Activated CD8-positive, alpha-beta memory T cell treated with anti-CD3 and anti-CD28 coated beads for 4 hours (primary cell): ENCODE results near the gene FNDC1.
"Not testable (repeated sequence)": the region's sequence is repeated elsewhere in the genome, so short reads cannot be mapped to it uniquely, and the experiment has no call there.

Experiments
- DNase-seq, 2 donors: peaks; one replicate each; pipeline ENCODE4 v3.0.0-alpha.2; 2020; ENCODE audit warnings: low read depth in 2 of 2

FNDC1 gene

GRCh38 chr6:159169193-159169555 lies at the start of gene FNDC1:
Gene FNDC1, plus strand, starts transcription at chr6:159169400. Its CDS starts 197 bp downstream, at chr6:159169597.
- no peak for DNase-seq

- DNase-seq = no peak
These were observed 49.4 kb upstream of the FNDC1 start for GRCh38 chr6:159119791-159120190.

DNA sequence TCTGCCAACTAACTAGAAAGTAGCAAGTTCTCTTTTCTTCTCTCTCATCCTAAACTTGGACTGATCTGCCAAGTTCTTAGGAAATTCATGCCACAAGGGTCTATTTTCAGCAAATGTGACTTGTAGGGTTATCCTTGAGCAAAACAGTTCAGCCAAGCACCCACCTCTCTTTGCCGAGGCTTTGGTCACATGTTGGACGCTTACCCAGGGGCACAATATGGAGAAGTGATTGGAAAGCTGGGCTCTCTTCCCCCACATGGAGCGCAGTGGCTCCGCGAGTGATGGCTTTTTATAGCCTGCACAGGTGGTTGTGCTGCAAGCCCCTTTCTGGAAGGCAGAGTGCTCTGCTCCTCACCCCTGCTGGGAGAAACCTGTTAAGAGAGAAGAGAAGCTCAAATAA lies 47.7 kb upstream of the FNDC1 start:
- no peak for DNase-seq

DNA sequence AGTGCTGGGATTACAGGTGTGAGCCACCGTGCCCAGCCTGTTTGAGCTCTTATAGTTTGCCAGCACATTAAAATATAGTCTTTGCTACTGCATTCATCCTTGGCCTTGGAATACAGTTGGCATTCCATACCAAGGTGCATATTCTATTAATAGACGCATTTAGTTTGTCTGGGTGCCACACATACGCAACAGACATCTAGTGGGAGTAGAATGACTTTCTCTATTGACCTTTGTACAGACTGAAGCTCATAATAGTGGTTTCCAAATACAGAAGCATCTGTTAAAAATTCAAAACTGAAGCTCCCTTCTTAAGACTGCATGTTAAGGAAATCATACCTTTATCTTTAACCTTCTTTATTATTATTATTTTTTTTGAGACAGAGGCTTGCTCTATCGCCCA lies 46.7 kb upstream of the FNDC1 start:
- DNase-seq = no peak

DNA sequence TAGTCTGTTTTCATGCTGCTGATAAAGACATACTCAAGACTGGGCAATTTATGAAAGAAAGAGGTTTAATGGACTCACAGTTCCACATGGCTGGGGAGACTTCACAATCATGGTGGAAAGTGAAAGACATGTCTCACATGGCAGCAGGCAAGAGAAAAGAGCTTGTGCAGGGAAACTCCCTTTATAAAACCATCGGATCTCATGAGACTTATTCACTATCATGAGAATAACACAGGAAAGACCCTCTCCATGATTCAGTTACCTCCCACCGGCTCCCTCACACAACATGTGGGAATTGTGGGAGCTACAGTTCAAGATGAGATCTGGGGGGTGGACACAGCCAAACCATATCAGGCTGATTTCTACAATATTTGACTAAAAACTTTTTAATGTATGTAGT lies 45.4 kb upstream of the FNDC1 start:
- not testable (repeated sequence) for DNase-seq

DNA sequence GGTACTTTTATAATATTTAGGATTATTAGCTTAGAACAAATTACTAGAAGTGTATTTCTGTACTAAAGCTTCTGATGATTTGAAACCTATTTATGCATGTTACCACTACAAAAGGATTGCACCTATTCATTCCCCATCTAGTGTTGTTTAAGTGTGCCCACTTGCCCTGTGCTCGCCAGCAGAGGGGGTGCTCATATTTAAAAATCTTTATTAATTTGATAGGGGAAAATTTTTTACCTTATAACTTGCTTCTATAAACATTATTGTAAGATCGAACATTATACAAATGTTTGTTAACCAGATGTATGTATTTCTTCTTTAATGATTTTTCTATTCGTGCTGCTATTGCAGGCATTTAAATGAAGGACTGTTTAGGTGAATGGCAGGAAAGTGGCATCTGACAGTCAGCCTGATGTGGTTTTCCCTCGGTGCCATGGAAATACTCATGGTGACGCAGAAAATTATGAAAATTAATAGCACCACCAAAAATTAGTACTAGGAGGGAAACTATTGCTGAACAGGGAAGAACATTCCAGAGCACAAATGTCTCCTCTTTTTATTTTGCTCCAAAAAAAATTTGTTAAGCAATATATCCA lies 44.1 kb upstream of the FNDC1 start:
- DNase-seq = no peak

- DNase-seq = no peak
These were observed 43.2 kb upstream of the FNDC1 start for GRCh38 chr6:159125951-159126352.

DNA sequence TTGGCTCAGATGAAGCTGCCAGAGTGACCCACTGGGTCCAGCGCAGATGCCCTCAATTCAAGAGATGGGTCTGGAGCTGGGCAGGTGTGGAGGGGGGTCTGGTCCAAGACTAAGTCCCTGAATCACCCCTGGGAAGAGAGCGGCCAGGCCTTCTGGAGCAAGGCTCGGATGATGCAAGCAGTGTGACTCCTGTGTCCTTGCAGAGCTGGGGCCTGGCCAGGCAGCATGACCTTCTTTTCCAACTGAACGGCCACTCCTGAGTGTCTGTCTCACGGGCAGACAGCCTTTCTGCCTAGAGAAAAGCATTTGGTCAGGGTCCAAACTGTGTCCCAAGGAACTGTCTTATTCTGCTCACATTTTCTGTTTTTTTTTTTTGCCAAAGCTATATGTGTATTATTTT lies 42.6 kb upstream of the FNDC1 start:
- DNase-seq = no peak

DNA sequence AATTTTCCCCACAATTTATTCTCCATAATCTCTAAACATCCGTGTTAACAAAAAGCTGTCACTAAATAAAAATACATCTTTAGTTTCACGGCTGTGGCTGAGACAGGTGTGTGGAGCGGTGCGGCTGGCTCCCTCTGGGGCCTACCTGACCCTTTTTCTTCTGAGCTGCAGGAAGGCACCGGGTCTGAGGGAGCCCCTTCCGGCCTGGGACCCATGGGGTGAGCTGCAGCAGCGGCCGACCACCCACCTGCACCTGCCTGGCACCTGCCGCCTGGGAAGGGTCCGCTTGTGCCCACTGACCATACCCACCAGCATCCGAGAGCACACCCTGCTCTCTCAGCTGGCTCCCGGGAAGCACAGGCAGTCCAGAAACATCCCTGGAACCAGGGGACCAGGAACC lies 41.5 kb upstream of the FNDC1 start:
- DNase-seq = no peak

DNA sequence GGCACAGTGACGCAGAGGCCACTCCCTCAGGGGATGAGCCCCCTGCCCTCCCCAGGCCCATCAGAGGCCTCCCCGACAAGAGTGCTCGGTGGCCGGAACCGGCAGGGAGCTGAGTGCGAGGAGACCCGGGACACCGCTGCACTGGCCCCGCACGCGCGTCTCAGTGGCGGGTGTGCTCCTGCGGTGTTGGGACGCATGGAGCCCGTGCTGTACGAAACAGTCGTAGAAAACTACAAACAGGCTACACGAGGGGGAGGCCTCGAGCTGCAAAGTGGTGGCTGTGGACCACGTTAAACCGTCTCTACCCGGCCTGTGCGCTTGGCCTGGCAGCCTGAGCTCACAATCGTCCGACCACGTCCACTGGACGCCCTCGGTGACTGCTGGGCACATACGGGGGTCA lies 40.2 kb upstream of the FNDC1 start:
- no peak for DNase-seq

- DNase-seq = no peak
These were observed 38.4 kb upstream of the FNDC1 start for GRCh38 chr6:159130846-159131245.

- DNase-seq = no peak
These were observed 37.5 kb upstream of the FNDC1 start for GRCh38 chr6:159131709-159132108.

- no peak for DNase-seq
These were observed 36.5 kb upstream of the FNDC1 start for GRCh38 chr6:159132664-159133063.

DNA sequence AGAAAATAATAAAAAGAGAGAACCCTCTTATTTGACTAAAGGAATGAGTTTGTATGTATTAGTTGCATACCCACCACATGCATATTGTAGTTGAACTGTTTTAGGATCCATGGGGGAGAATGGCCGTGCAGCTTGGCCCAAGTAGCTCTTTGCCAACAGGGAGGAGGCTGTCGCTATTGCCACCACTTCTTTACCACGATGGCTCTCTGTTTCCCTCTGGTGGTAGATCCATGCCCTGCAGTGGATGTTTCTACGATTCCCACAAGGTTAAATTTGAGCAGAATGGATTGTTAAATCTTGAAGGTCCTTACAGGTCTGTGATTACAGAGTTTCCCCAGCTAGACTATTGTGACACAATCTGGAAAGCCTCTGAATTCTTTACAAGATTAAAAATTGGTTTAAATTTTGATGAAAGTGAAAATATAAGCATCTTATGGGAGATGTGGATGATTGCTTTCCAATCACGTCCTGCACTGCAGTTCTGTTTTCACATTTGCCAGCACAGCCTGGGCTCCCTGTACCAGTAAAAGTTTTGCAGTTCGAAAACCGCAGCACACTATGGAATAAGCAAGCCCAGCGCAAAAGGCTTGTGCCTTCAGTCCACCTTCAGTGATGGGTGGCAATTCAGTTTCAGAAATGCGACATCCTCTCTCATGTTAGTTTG lies 34.4 kb upstream of the FNDC1 start:
- peak; percentile 38 to 47 for DNase-seq

DNA sequence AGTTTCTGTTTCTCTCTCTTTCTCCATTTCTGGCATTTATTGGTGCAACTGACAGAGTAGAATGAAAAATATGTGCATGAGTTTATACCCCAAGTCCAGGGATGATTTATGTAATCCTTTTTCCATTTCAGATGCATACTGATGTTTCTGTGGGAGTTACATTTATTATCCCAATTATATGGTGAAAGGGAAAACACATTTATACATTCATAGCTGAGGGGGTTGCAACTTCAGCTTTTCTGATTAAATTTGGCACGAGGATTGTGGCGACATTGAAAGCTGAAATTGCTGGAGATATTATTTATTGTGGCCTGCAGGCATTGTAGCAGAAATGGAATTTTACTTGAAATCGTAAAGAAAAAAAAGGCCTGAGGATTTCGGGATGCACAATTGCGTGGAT lies 31.5 kb upstream of the FNDC1 start:
- no peak for DNase-seq

GRCh38 chr6:159142531-159142930 lies 26.7 kb upstream of the FNDC1 start:
- DNase-seq = no peak

DNA sequence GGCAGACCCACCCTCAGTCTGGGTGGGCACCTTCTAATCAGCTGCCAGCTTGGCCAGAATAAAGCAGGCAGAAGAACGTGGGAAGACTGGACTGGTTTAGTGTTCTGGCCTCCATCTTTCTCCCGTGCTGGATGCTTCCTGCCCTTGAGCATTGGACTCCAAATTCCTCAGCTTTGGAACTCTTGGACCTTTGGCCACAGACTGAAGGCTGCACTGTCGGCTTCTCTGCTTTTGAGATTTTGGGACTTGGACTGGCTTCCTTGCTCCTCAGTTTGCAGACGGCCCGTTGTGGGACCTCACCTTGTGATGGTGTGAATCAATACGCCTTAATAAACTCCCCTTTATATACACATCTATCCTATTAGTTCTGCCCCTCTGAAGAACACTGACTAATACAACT lies 20.6 kb upstream of the FNDC1 start:
- no peak for DNase-seq

DNA sequence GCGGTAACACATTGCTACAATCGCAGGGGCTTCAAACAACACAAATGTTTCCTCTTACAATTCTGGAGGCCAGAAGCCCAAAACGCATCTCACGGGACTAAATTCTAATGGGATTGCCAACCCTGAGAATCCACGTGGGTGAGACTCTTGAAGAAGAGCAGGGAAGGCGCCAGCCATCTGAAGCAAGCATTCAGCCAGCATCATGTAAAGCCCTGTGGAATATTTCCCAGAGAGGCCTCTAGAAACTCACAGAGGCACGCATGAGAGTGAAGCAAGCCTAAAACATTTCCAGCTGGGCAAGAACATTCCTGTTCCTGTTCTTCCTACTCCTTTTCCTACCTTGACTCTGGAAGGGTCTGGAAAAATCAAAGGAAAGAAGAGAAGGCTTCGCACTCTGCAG lies 19.6 kb upstream of the FNDC1 start:
- DNase-seq = no peak

- peak in 1 of 2 donors; percentile 13 for DNase-seq
These were observed 17.8 kb upstream of the FNDC1 start for GRCh38 chr6:159151266-159151855.

DNA sequence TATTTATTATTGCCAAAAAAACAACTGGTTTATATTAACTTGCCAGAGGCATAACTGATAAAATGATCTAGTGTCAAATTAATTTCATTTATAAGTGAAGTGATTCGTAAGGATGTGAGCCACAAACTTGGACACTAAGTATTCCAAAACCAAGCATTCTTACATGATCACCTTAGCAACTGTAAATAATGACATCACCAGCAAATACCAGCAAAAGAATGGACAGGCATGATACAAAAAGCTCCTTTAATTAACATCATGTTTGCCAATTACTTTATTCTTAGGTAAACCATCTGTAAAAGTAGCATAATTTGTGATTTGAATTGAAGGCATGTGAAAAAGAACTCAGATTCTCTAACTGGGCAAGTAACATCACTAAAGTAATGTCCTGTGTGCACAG lies 17.2 kb upstream of the FNDC1 start:
- DNase-seq = no peak

GRCh38 chr6:159152782-159153181 lies 16.4 kb upstream of the FNDC1 start:
- no peak for DNase-seq

- DNase-seq = no peak
These were observed 13.5 kb upstream of the FNDC1 start for GRCh38 chr6:159155679-159156078.

- no peak for DNase-seq
These were observed 13.1 kb upstream of the FNDC1 start for GRCh38 chr6:159156089-159156488.

GRCh38 chr6:159157431-159157830 lies 11.8 kb upstream of the FNDC1 start:
- no peak for DNase-seq
